Sigmoid colon (tissue), 4 donors: ENCODE results near the gene NMRK2.

Experiments
- EP300 ChIP-seq, 4 donors: sonication (generic); formaldehyde crosslinking; IDR thresholded peaks; one replicate each; pipeline ENCODE4 v1.6.1; 2017; ENCODE audit warnings: antibody characterized with exemption in 4 of 4
- POLR2A ChIP-seq, 2 donors: fragments of 450-650 bp; IDR thresholded peaks; one replicate each; pipeline ENCODE4 v1.6.1; 2016; ENCODE audit warnings: antibody characterized with exemption in 2 of 2, mild to moderate bottlenecking in 2 of 2, moderate library complexity in 2 of 2
- POLR2AphosphoS5 ChIP-seq, 4 donors: sonication (generic); formaldehyde crosslinking; IDR thresholded peaks; one replicate each; pipeline ENCODE4 v1.6.1; 2017; ENCODE audit warnings: antibody characterized with exemption in 4 of 4
- TF ChIP-seq, protein P1 (sequence below), 4 experiments: fragments of 450-650 bp in 3 of 4; fragments of 200-600 bp in 1 of 4; IDR thresholded peaks; one replicate each; pipeline ENCODE4 v1.5.1; 2016 to 2019; ENCODE audit warnings: antibody characterized with exemption in 4 of 4, mild to moderate bottlenecking in 3 of 4, moderate library complexity in 2 of 4

DNA sequence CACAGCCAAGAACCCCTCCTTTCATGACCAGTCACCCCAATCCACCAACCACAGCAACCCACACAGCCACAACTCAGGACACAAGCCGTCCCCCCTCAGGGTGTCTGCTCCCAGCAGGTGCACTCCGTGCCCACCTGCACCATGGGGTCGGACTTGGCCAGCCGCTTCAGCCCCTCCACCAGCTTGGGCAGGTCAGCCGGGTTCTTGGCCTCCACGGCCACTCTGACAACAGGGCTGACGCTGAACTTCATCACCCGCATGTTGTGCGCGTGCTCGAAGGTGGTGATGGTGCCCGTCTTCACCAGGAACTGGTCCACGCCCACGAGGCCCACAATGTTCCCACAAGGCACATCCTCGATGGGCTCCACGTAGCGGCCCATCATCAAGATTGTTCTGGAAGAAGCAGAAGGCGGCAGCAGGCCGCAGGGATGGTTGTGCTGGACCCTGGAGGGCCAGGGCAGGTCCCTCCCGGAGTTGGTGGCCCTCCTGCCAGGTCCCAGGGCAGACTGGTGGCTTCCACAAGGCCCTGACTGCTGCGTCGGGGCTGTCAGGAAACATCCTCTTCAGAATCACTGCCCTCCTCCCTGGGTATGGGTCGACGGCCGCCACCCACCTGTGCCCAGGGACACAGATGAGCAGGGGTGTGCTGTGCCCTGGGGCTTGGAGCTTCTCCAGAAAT, 46.9 kb downstream of the NMRK2 start:
- TF ChIP-seq, protein P1, sequence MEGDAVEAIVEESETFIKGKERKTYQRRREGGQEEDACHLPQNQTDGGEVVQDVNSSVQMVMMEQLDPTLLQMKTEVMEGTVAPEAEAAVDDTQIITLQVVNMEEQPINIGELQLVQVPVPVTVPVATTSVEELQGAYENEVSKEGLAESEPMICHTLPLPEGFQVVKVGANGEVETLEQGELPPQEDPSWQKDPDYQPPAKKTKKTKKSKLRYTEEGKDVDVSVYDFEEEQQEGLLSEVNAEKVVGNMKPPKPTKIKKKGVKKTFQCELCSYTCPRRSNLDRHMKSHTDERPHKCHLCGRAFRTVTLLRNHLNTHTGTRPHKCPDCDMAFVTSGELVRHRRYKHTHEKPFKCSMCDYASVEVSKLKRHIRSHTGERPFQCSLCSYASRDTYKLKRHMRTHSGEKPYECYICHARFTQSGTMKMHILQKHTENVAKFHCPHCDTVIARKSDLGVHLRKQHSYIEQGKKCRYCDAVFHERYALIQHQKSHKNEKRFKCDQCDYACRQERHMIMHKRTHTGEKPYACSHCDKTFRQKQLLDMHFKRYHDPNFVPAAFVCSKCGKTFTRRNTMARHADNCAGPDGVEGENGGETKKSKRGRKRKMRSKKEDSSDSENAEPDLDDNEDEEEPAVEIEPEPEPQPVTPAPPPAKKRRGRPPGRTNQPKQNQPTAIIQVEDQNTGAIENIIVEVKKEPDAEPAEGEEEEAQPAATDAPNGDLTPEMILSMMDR (IDR thresholded peaks at IDR 0.05), result no peak
- TF ChIP-seq POLR2A (IDR thresholded peaks at IDR 0.05) (peak in 1 of 2 donors; percentile 9), POLR2AphosphoS5 (IDR thresholded peaks at IDR 0.05) (peak in 2 of 4 donors; percentile 7 to 11), EP300 (IDR thresholded peaks at IDR 0.05) (no peak)
